SK-N-SH treated with all-trans-retinoic acid at 6 μM for 48 hours (cell line): Measurements from ENCODE around the gene MMP20.

Experiments
- ATAC-seq: fragments of 200-7000 bp; cut with Tn5 transposase; 3 replicates; pipeline ENCODE4 v1.9.1; 2020; ENCODE audit warnings: mild to moderate bottlenecking, moderate library complexity
- ARNTL ChIP-seq: fragments of 450-650 bp; formaldehyde crosslinking; IDR thresholded peaks from 2 replicates; pipeline ENCODE4 v1.5.0; 2020; ENCODE audit warnings: low read depth, mild to moderate bottlenecking, moderate library complexity, borderline replicate concordance
- CREB5 ChIP-seq: fragments of 250-450 bp; sonication (Bioruptor Pico); IDR thresholded peaks from 2 replicates; pipeline ENCODE4 v1.5.1; 2020; ENCODE audit warnings: low read depth, mild to moderate bottlenecking, moderate library complexity
- CSDC2 ChIP-seq: fragments of 250-450 bp; sonication (Bioruptor Pico); IDR thresholded peaks from 2 replicates; pipeline ENCODE4 v1.5.0; 2020; ENCODE audit warnings: mild to moderate bottlenecking, moderate library complexity
- CSRNP3 ChIP-seq: fragments of 250-450 bp; sonication (Bioruptor Pico); IDR thresholded peaks from 2 replicates; pipeline ENCODE4 v1.5.1; 2021; ENCODE audit warnings: mild to moderate bottlenecking, moderate library complexity
- ESRRG ChIP-seq: fragments of 250-450 bp; sonication (Bioruptor Pico); IDR thresholded peaks from 2 replicates; pipeline ENCODE4 v1.6.1; 2021; ENCODE audit warnings: mild to moderate bottlenecking
- GLIS3 ChIP-seq: fragments of 250-450 bp; sonication (Bioruptor Pico); IDR thresholded peaks from 2 replicates; pipeline ENCODE4 v1.5.0; 2020; ENCODE audit warnings: mild to moderate bottlenecking, moderate library complexity
- ISL1 ChIP-seq: fragments of 250-450 bp; sonication (Bioruptor Pico); IDR thresholded peaks from 2 replicates; pipeline ENCODE4 v2.1.2; 2022; ENCODE audit warnings: mild to moderate bottlenecking, moderate library complexity
- OSR1 ChIP-seq: fragments of 250-450 bp; sonication (Bioruptor Pico); IDR thresholded peaks from 2 replicates; pipeline ENCODE4 v1.8.0; 2022; ENCODE audit warnings: moderate library complexity, mild to moderate bottlenecking, inconsistent platforms
- PATZ1 ChIP-seq: fragments of 250-450 bp; sonication (Bioruptor Pico); IDR thresholded peaks from 2 replicates; pipeline ENCODE4 v1.8.0; 2020; ENCODE audit warnings: mild to moderate bottlenecking, moderate library complexity, borderline replicate concordance
- POU6F1 ChIP-seq: fragments of 250-450 bp; sonication (Bioruptor Pico); IDR thresholded peaks from 2 replicates; pipeline ENCODE4 v1.8.0; 2021; ENCODE audit warnings: low read depth, mild to moderate bottlenecking, moderate library complexity, borderline replicate concordance
- PPARA ChIP-seq: fragments of 250-450 bp; sonication (Bioruptor Pico); IDR thresholded peaks from 2 replicates; pipeline ENCODE4 v1.5.0; 2020; ENCODE audit warnings: mild to moderate bottlenecking, borderline replicate concordance
- RARB ChIP-seq: fragments of 250-450 bp; sonication (Bioruptor Pico); IDR thresholded peaks from 2 replicates; pipeline ENCODE4 v1.8.0; 2021; ENCODE audit warnings: mild to moderate bottlenecking, moderate library complexity
- SNAI2 ChIP-seq: fragments of 250-450 bp; sonication (Bioruptor Pico); IDR thresholded peaks from 2 replicates; pipeline ENCODE4 v1.5.0; 2020; ENCODE audit warnings: mild to moderate bottlenecking, moderate library complexity
- TCF4 ChIP-seq: fragments of 250-450 bp; sonication (Bioruptor Pico); IDR thresholded peaks from 2 replicates; pipeline ENCODE4 v1.8.0; 2021; ENCODE audit warnings: mild to moderate bottlenecking, moderate library complexity, borderline replicate concordance
- TOX ChIP-seq: fragments of 250-450 bp; sonication (Bioruptor Pico); IDR thresholded peaks from 2 replicates; pipeline ENCODE4 v1.8.0; 2021; ENCODE audit warnings: mild to moderate bottlenecking, moderate library complexity, borderline replicate concordance
- TSHZ2 ChIP-seq: fragments of 250-450 bp; sonication (Bioruptor Pico); IDR thresholded peaks from 2 replicates; pipeline ENCODE4 v1.5.0; 2020; ENCODE audit warnings: mild to moderate bottlenecking, moderate library complexity
- ZC3H10 ChIP-seq: fragments of 250-450 bp; sonication (Bioruptor Pico); IDR thresholded peaks from 2 replicates; pipeline ENCODE4 v1.5.1; 2021; ENCODE audit warnings: mild to moderate bottlenecking, moderate library complexity
- ZFP3 ChIP-seq: fragments of 250-450 bp; sonication (Bioruptor Pico); IDR thresholded peaks from 2 replicates; pipeline ENCODE4 v1.5.0; 2020; ENCODE audit warnings: mild to moderate bottlenecking, moderate library complexity
- ZFP30 ChIP-seq: fragments of 450-650 bp; formaldehyde crosslinking; IDR thresholded peaks from 2 replicates; pipeline ENCODE4 v1.5.0; 2022; ENCODE audit warnings: mild to moderate bottlenecking, moderate library complexity
- ZNF565 ChIP-seq: fragments of 450-650 bp; formaldehyde crosslinking; conservative IDR thresholded peaks from 2 replicates; pipeline ENCODE4 v1.5.0; 2020; ENCODE audit warnings: low read depth, mild to moderate bottlenecking, moderate library complexity
- ZNF70 ChIP-seq: fragments of 450-650 bp; formaldehyde crosslinking; IDR thresholded peaks from 2 replicates; pipeline ENCODE4 v1.5.0; 2020; ENCODE audit warnings: mild to moderate bottlenecking, moderate library complexity
- ZNF8 ChIP-seq: fragments of 450-650 bp; formaldehyde crosslinking; IDR thresholded peaks from 2 replicates; pipeline ENCODE4 v1.5.0; 2020; ENCODE audit warnings: mild to moderate bottlenecking, moderate library complexity

The MMP20 gene

GRCh38 chr11:102662607-102663006 is 37.5 kb upstream of the MMP20 start (continued):
- TF ChIP-seq ZFP30 (CRISPR knock-in tag) (no peak), POU6F1 (CRISPR knock-in tag) (no peak), ISL1 (CRISPR knock-in tag) (no peak), ZNF70 (CRISPR knock-in tag) (no peak), ZFP3 (CRISPR knock-in tag) (no peak)

- ATAC-seq = no peak
These were observed 35.9 kb upstream of the MMP20 start for GRCh38 chr11:102661040-102661439.

GRCh38 chr11:102656528-102656927 is 31.4 kb upstream of the MMP20 start:
- TF ChIP-seq ZNF565 (CRISPR knock-in tag) (no peak), PPARA (no peak), ESRRG (CRISPR knock-in tag) (no peak), ZNF70 (CRISPR knock-in tag) (no peak), CSDC2 (CRISPR knock-in tag) (no peak), SNAI2 (no peak), RARB (no peak), CSRNP3 (CRISPR knock-in tag) (no peak), ARNTL (CRISPR knock-in tag) (no peak), CREB5 (CRISPR knock-in tag) (no peak), OSR1 (CRISPR knock-in tag) (no peak), ZNF8 (CRISPR knock-in tag) (no peak), TOX (CRISPR knock-in tag) (no peak), POU6F1 (CRISPR knock-in tag) (no peak)
- no peak for ATAC-seq

More at GRCh38 chr11:102661040-102661439, 35.9 kb upstream of the MMP20 start:
- no peak for TF ChIP-seq ISL1 (CRISPR knock-in tag)
- no peak for TF ChIP-seq SNAI2
- no peak for TF ChIP-seq ESRRG (CRISPR knock-in tag)
- TF ChIP-seq PATZ1 = no peak

GRCh38 chr11:102655547-102655946 is 30.4 kb upstream of the MMP20 start:
- ATAC-seq = no peak

More at GRCh38 chr11:102655547-102655946, 30.4 kb upstream of the MMP20 start:
- TF ChIP-seq TSHZ2 (CRISPR knock-in tag) (no peak), GLIS3 (CRISPR knock-in tag) (no peak), PPARA (no peak), ZFP3 (CRISPR knock-in tag) (no peak), ZNF8 (CRISPR knock-in tag) (no peak), CSDC2 (CRISPR knock-in tag) (no peak), TCF4 (CRISPR knock-in tag) (no peak), ZC3H10 (no peak), OSR1 (CRISPR knock-in tag) (no peak), SNAI2 (no peak), POU6F1 (CRISPR knock-in tag) (no peak), CSRNP3 (CRISPR knock-in tag) (no peak)
